HFF-Myc (cell line): ENCODE measurements around the gene TDRD7.

Experiments used
- DNase-seq: peaks from one replicate; pipeline ENCODE4 v3.0.0-alpha.2; 2011; ENCODE audit warnings: low read depth; ENCODE audit errors: extremely low read depth
- H3K4me3 ChIP-seq: replicated peaks from 2 replicates; pipeline ENCODE4 v1.5.1; 2011; ENCODE audit warnings: low read depth, mild to moderate bottlenecking, control low read depth, low read length
- TF ChIP-seq, protein P1 (sequence below): IDR thresholded peaks from 2 replicates; pipeline ENCODE4 v1.5.1; 2012; ENCODE audit warnings: mild to moderate bottlenecking, low read depth, low read length, control low read depth; ENCODE audit errors: missing control alignments

Gene TDRD7

GRCh38 chr9:97406620-97407177 lies 5.2 kb upstream of the TDRD7 start:
- TF ChIP-seq, protein P1, sequence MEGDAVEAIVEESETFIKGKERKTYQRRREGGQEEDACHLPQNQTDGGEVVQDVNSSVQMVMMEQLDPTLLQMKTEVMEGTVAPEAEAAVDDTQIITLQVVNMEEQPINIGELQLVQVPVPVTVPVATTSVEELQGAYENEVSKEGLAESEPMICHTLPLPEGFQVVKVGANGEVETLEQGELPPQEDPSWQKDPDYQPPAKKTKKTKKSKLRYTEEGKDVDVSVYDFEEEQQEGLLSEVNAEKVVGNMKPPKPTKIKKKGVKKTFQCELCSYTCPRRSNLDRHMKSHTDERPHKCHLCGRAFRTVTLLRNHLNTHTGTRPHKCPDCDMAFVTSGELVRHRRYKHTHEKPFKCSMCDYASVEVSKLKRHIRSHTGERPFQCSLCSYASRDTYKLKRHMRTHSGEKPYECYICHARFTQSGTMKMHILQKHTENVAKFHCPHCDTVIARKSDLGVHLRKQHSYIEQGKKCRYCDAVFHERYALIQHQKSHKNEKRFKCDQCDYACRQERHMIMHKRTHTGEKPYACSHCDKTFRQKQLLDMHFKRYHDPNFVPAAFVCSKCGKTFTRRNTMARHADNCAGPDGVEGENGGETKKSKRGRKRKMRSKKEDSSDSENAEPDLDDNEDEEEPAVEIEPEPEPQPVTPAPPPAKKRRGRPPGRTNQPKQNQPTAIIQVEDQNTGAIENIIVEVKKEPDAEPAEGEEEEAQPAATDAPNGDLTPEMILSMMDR, result no peak
- no peak for DNase-seq
- H3K4me3 ChIP-seq, result no peak overlapping the region

DNA sequence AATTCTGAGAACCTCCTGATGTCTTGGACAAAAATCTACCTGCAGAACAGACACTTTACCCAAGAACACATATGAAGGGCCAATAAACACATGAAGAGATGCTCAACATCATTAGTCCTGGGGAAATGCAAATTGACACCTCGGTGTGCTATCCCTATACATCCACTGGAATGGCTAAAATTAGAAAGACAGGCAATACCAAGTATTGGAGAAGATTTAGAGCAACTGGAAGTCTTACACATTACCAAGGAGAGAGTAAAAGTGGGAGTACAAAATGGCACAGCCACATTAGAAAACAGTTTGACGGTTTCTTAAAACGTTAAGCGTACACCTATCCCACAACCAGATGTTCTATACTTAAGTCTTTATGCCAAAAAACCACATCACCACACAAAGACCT lies 3.3 kb upstream of the TDRD7 start:
- TF ChIP-seq, protein P1, result no peak
- DNase-seq, result no peak
- H3K4me3 ChIP-seq, result no peak overlapping the region

GRCh38 chr9:97411440-97411788 lies 482 bp upstream of the TDRD7 start:
- no peak for DNase-seq
- TF ChIP-seq, protein P1, result no peak
- peak overlapping the region; percentile 63 for H3K4me3 ChIP-seq

- DNase-seq, result no peak
- TF ChIP-seq, protein P1, result no peak
- H3K4me3 ChIP-seq, result peak overlapping the region; percentile 63
These were observed 910 bp downstream of the TDRD7 start for GRCh38 chr9:97412626-97413385.

- TF ChIP-seq, protein P1, result no peak
- DNase-seq, result no peak
- no peak overlapping the region for H3K4me3 ChIP-seq
These were observed 1.6 kb downstream of the TDRD7 start for GRCh38 chr9:97413462-97413861.

- H3K4me3 ChIP-seq, result no peak overlapping the region
- TF ChIP-seq, protein P1, result no peak
- no peak for DNase-seq
These were observed 3.2 kb downstream of the TDRD7 start for GRCh38 chr9:97415146-97415545.
